Neural crest cell (in vitro differentiated cells): Measurements from ENCODE around the gene SH3BGRL. TPM values are rescaled to one million over a fixed set of nuclear protein-coding genes. Genes with fewer than 3 reads are reported as not detected.

Experiments
- DNase-seq: peaks from one replicate; pipeline ENCODE4 v3.0.0; 2021; ENCODE audit warnings: low read depth, mixed read lengths, low spot score
- H3K27ac Mint-ChIP-seq: one replicate; pipeline ENCODE4 v1.8.0; 2021; ENCODE audit warnings: mild to moderate bottlenecking, mixed read lengths; ENCODE audit not compliant: unreplicated experiment
- H3K27me3 Mint-ChIP-seq: 2 replicates; pipeline ENCODE4 v1.8.0; 2021; ENCODE audit warnings: low read depth, mild to moderate bottlenecking, mixed read lengths
- H3K36me3 Mint-ChIP-seq: 2 replicates; pipeline ENCODE4 v1.8.0; 2021; ENCODE audit warnings: low read depth, mild to moderate bottlenecking, mixed read lengths
- H3K4me1 Mint-ChIP-seq: 2 replicates; pipeline ENCODE4 v1.8.0; 2021; ENCODE audit warnings: mixed read lengths
- H3K4me3 Mint-ChIP-seq: one replicate; pipeline ENCODE4 v1.8.0; 2021; ENCODE audit warnings: mild to moderate bottlenecking, mixed read lengths
- H3K9me3 Mint-ChIP-seq: 2 replicates; pipeline ENCODE4 v1.8.0; 2021; ENCODE audit warnings: mixed read lengths
- CTCF ChIP-seq: fragments of 200-600 bp; sonication (generic); conservative IDR thresholded peaks from 2 replicates; pipeline ENCODE4 v1.5.0; 2021; ENCODE audit warnings: antibody characterized with exemption, mild to moderate bottlenecking
- total RNA-seq: library from RNA; stranded (reverse); gene quantifications from 2 replicates; pipeline ENCODE4 v1.2.1, GENCODE V29; 2021

The SH3BGRL gene
- total RNA-seq, 1 donor from 2014 or later: 74.9 TPM

- no peak for DNase-seq
- peaks cover 40% of the 10 kb centered on the region for H3K4me1 Mint-ChIP-seq
- peak overlapping the region; percentile 57 for H3K27ac Mint-ChIP-seq
- no peak for TF ChIP-seq CTCF
- no peak overlapping the region for H3K4me3 Mint-ChIP-seq
- no peaks in the 10 kb centered on the region for H3K27me3 Mint-ChIP-seq
- H3K36me3 Mint-ChIP-seq: no peaks in the 10 kb centered on the region
- no peaks in the 10 kb centered on the region for H3K9me3 Mint-ChIP-seq
Measured at GRCh38 chrX:81259020-81259713, 57.3 kb downstream of the SH3BGRL start.

- H3K27me3 Mint-ChIP-seq: no peaks in the 10 kb centered on the region
- no peak for TF ChIP-seq CTCF
- no peak for DNase-seq
- H3K9me3 Mint-ChIP-seq: no peaks in the 10 kb centered on the region
- H3K4me3 Mint-ChIP-seq: no peak overlapping the region
- H3K27ac Mint-ChIP-seq: no peak overlapping the region
- H3K36me3 Mint-ChIP-seq: no peaks in the 10 kb centered on the region
- peaks cover 40% of the 10 kb centered on the region for H3K4me1 Mint-ChIP-seq
Measured at GRCh38 chrX:81259714-81260395, 58.0 kb downstream of the SH3BGRL start.

DNA sequence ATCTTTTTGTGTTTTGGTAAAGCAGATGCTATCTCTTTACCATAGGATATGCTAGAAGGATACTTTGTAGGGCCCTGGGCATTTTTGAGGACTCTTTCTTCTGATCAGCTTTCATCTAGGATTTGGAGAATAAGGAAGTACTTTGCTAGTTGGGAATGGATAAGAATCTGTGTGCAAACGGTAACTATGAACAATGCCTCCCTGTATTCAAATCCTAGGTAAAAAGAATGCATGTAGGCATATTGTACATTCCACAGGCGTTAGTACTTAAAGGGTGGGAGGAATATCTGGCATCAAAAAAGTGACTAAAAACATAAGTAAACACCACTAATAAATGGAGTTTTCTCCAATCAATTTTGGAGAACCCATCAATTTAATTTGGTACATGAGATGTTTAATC lies 59.7 kb downstream of the SH3BGRL start:
- Mint-ChIP-seq H3K4me3 (no peak overlapping the region), H3K27me3 (no peaks in the 10 kb centered on the region), H3K4me1 (peaks cover 33% of the 10 kb centered on the region), H3K9me3 (peaks cover 9% of the 10 kb centered on the region), H3K27ac (no peak overlapping the region), H3K36me3 (peaks cover 7% of the 10 kb centered on the region)
- no peak for DNase-seq
- no peak for TF ChIP-seq CTCF

- DNase-seq: no peak
- Mint-ChIP-seq H3K9me3 (peaks cover 10% of the 10 kb centered on the region), H3K27ac (peak overlapping the region; percentile 83)
Measured at GRCh38 chrX:81263059-81263458, 61.2 kb downstream of the SH3BGRL start.

GRCh38 chrX:81278616-81279015 lies 76.7 kb downstream of the SH3BGRL start:
- H3K9me3 Mint-ChIP-seq: peaks cover 18% of the 10 kb centered on the region
- no peak for DNase-seq
- no peak for TF ChIP-seq CTCF
- H3K4me1 Mint-ChIP-seq: no peaks in the 10 kb centered on the region
- H3K36me3 Mint-ChIP-seq: peaks cover 43% of the 10 kb centered on the region
- H3K27ac Mint-ChIP-seq: no peak overlapping the region
- no peaks in the 10 kb centered on the region for H3K27me3 Mint-ChIP-seq
- no peak overlapping the region for H3K4me3 Mint-ChIP-seq

More at GRCh38 chrX:81263059-81263458, 61.2 kb downstream of the SH3BGRL start:
- no peak overlapping the region for H3K4me3 Mint-ChIP-seq
- H3K4me1 Mint-ChIP-seq: peaks cover 33% of the 10 kb centered on the region
- H3K27me3 Mint-ChIP-seq: no peaks in the 10 kb centered on the region
- H3K36me3 Mint-ChIP-seq: peaks cover 20% of the 10 kb centered on the region
- TF ChIP-seq CTCF: no peak
